HG03520 (cell line): ENCODE data around the gene NOS1.
"Not testable (repeated sequence)": the region's sequence is repeated elsewhere in the genome, so short reads cannot be mapped to it uniquely, and the experiment has no call there.

Source experiments
- ATAC-seq: cut with Tn5 transposase; IDR thresholded peaks from one replicate; pipeline ENCODE4 v1.9.1; 2021; ENCODE audit warnings: mild to moderate bottlenecking, moderate library complexity; ENCODE audit not compliant: unreplicated experiment

The NOS1 gene

DNA sequence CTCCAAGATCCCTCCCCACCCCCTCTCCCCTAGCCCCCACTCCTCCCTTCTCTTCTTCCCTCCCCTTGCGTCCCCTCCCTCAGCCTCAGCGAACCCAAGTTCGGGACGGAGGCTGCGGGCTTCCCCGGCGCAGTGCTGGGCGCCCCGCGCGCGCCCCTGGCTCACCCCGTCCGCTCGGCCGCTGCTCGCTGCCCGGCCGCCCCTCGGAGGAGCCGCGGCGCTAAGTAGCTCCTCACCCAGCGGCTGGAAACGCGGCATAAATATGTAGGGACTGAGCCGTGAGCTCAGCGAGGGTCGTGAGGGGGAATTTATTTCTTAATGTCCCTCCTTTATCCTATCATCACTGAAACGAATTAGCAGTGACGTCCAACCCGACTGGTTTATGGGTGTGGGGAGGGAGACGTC is at the start of gene NOS1:
Gene NOS1, minus strand, starts transcription at position 280 of the 405 bp plus-strand sequence. CDS start 30,557 bp downstream, outside the sequence.
- ATAC-seq: no peak

- ATAC-seq: no peak
Observed at GRCh38 chr12:117409286-117409685, 47.9 kb upstream of the NOS1 start.

DNA sequence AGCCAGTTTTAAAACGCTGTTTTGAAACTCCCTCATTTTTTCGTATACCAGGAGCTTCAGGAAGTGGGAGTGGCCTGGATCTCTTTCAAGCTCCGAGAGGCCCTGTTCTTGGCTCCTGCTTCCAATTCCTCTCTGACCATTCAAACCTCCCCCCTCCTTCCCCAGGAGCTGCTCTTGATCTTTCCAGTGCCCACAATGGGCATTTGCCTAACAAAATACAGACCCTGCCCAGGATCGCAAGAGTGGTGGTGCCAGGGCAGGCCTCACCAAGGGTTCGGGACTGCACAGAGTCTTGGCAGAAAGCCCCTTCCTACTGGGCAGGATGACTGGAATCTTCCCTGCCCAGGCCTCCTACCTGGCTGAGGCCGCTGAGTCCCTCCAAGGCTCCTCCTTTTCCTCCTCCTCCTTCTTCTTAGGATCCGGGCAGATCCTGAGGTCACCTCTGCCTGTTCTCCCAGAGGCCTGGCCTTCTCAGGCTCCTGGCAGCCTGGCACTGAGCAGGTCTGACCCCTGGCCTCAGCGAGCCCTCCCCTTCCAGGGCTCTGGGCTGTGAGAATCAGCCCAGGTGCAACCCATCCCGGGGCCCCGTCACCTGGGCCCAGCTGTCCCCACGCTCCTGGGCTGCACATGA is 46.9 kb upstream of the NOS1 start:
- ATAC-seq: no peak

DNA sequence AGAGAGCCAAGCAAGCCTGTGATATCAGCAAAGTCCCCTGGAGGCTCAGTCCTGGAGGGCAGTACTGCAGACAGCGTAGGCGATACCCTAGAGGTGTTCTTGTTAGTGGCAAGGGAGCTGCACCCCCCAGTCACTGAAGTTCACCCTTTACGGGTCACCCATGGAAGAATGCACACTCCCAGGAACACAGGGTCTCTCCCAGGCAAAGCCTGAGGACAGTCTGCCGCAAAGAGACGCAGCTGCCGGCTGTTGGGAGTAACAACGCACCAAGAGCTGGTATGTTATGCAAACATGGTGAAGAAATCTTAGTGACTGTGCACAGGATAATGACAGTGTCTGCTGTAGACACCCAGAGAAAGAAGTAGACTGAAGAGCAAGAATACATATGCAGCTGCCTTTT is 43.5 kb upstream of the NOS1 start:
- no peak for ATAC-seq

DNA sequence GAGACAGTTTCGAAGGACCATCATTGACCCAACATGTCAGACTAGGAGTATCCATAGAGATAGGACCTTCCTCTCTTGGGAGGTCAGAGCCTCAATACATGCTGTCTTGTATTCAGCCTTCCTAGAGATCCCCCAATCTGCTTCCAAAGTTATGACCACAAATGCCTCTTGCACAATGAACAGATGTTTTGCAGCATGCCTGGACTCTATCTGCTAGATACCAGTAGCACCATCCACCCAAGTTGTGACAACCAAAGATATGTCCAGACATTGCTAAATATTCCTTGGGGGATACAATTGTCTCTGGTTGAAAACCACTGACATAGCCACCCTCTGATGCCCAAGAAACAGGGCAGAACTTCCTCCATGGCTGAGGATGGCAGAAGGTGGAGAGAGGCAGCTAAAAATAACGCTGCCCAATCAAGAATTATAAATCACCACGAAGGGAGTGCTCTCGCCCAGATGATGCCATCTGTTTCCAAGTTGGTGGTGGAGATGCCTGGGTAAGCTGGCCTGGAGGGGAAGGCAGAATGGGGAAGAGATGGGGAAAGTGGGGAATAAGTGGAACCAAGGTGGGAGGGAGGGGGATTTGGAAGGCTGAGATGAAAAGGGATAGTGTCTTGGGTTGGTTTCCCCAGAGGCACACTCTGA is 42.9 kb upstream of the NOS1 start:
- no peak for ATAC-seq

- no peak for ATAC-seq
Observed at GRCh38 chr12:117403586-117404139, 42.2 kb upstream of the NOS1 start.

GRCh38 chr12:117402363-117402762 is 40.9 kb upstream of the NOS1 start:
- ATAC-seq: no peak

GRCh38 chr12:117400912-117401311 is 39.5 kb upstream of the NOS1 start:
- no peak for ATAC-seq

- not testable (repeated sequence) for ATAC-seq
Observed at GRCh38 chr12:117398482-117398881, 37.1 kb upstream of the NOS1 start.

DNA sequence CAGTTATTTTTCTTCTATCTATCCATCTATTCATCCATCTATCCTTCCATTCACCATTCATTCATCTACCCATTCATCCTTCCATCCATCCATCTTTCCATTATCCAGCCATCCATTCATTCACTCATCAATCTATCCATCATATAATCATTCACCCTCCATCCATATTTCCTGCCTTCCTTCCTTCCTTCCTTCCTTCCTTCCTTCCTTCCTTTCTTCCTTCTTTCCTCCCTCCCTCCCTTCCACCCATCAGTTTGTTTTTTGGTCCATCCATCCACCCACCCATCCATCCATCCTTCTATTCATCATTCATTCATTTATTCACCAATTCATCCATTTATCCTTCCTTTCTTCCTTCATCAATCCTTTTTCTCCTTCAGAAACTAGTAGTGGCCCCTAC is 34.3 kb upstream of the NOS1 start:
- no peak for ATAC-seq

GRCh38 chr12:117394491-117394890 is 33.1 kb upstream of the NOS1 start:
- ATAC-seq: no peak

GRCh38 chr12:117393656-117394055 is 32.2 kb upstream of the NOS1 start:
- ATAC-seq: no peak

GRCh38 chr12:117390866-117391265 is 29.4 kb upstream of the NOS1 start:
- ATAC-seq: no peak

DNA sequence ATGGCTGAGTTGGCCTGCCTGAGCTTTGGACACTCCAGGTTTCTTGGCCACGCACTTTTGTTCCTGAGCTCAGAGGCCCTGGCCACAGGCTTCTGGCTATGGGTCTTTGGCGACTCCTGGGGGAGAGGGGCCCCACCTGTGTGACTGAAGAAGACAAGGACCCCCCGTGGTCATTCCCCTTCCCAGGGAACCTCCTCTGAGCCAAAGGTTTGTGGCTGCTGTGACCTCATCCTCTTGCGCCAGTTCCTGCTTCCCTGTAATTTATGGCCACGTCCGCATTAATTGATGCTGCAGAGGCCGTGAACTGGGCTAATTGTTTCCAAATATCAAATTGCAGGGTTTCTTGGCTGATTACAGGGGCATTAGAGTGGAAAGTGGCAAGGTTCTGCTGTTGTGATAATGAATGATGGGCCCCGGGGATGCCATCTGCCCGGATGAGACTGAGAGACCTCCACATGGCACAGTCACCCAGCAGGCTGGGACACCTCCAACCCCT is 27.6 kb upstream of the NOS1 start:
- ATAC-seq: no peak

- no peak for ATAC-seq
Observed at GRCh38 chr12:117387832-117388231, 26.4 kb upstream of the NOS1 start.

DNA sequence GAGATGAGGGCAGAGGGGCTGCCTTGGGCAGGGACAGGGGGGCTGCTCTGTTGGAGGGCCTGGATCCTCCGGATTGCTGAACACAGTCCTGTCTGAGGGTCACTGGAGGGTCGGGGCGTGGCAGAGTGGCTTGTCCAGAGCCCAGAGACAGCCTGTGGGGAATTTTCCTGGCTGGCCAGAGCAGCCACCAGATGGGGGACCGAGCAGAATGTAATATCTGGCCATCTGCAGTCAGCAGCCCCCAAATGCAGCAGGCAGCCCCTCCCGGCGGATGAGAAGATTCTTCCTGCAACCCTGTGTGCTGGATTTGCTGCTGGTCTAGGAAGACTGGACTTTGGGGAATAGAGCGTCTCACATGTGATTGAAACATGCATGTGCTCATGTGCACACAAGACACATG is 23.3 kb upstream of the NOS1 start:
- no peak for ATAC-seq

- no peak for ATAC-seq
Observed at GRCh38 chr12:117380083-117380482, 18.7 kb upstream of the NOS1 start.

- ATAC-seq: no peak
Observed at GRCh38 chr12:117377758-117378157, 16.3 kb upstream of the NOS1 start.

GRCh38 chr12:117370588-117370987 is 9.2 kb upstream of the NOS1 start:
- no peak for ATAC-seq

DNA sequence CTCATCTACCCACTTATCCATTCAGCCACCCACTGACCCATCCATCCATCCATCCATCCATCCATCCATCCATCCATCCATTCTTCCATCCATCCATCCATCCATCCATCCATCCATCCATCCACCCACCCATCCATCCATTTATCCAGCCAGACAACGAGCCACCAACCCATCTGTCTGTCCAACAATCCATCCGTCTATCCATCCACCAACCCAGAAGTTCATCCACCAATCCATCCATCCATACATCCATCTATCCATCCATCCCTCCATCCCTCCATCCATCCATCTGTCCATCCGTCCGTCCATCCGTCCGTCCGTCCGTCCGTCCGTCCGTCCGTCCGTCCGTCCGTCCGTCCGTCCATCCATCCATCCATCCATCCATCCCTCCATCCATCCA is 8.6 kb upstream of the NOS1 start:
- not testable (repeated sequence) for ATAC-seq

DNA sequence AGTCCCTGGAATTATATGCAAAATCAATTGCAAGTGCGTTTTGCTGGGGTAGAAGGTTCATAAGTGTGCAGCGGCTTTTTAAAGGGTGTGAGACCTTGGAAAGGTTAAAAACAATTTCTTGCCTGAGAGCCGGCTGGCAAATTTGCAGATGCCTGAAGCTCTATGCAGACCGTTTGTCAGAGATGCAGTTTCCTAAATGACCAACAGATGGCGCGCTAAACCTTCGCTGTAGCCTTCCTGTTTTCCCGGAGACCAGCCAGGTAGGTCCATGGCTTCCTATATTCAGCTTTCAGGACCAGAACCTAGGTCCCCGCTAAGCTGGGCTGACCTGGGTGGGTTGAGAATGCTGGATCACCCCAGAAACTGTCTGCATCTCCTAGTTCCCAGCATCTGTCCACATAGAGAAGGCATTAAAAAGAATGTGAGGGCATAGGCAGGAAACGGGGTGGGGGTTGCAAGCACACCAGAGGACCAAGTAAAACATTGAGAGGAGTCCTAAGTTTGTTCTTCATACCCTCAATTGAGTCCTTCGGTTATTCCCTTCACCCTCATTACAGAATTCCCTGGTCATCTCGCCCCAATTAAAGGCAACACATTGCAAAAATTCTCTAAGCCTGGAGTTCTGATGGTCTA is 5.7 kb upstream of the NOS1 start:
- ATAC-seq: no peak
